GM18909 (cell line): ENCODE data around the gene TDRD12.
"Not testable (repeated sequence)": the region's sequence is repeated elsewhere in the genome, so short reads cannot be mapped to it uniquely, and the experiment has no call there.

Experiments used
- ATAC-seq: cut with Tn5 transposase; IDR thresholded peaks from one replicate; pipeline ENCODE4 v1.9.1; 2021; ENCODE audit warnings: mild to moderate bottlenecking; ENCODE audit not compliant: unreplicated experiment, poor library complexity

Gene TDRD12

GRCh38 chr19:32745594-32746251, 26.2 kb downstream of the TDRD12 start:
- ATAC-seq: not testable (repeated sequence)

- ATAC-seq: not testable (repeated sequence)
These were observed 27.1 kb downstream of the TDRD12 start for GRCh38 chr19:32746631-32747196.

GRCh38 chr19:32748497-32748896, 28.9 kb downstream of the TDRD12 start:
- ATAC-seq: no peak

- no peak for ATAC-seq
These were observed 29.4 kb downstream of the TDRD12 start for GRCh38 chr19:32748948-32749347.

- no peak for ATAC-seq
These were observed 29.8 kb downstream of the TDRD12 start for GRCh38 chr19:32749361-32749760.

GRCh38 chr19:32750441-32751055, 31.0 kb downstream of the TDRD12 start:
- no peak for ATAC-seq

- ATAC-seq: no peak
These were observed 31.5 kb downstream of the TDRD12 start for GRCh38 chr19:32751066-32751465.

- ATAC-seq: no peak
These were observed 37.6 kb downstream of the TDRD12 start for GRCh38 chr19:32757189-32757588.

GRCh38 chr19:32765365-32765764, 45.8 kb downstream of the TDRD12 start:
- ATAC-seq: not testable (repeated sequence)

- no peak for ATAC-seq
These were observed 48.5 kb downstream of the TDRD12 start for GRCh38 chr19:32767951-32768679.

- no peak for ATAC-seq
These were observed 52.0 kb downstream of the TDRD12 start for GRCh38 chr19:32771596-32771995.

- ATAC-seq: no peak
These were observed 53.6 kb downstream of the TDRD12 start for GRCh38 chr19:32773126-32773525.

GRCh38 chr19:32779082-32779481, 59.5 kb downstream of the TDRD12 start:
- ATAC-seq: no peak

- no peak for ATAC-seq
These were observed 61.7 kb downstream of the TDRD12 start for GRCh38 chr19:32781280-32781679.

GRCh38 chr19:32782089-32782488, 62.5 kb downstream of the TDRD12 start:
- not testable (repeated sequence) for ATAC-seq

- not testable (repeated sequence) for ATAC-seq
These were observed 67.7 kb downstream of the TDRD12 start for GRCh38 chr19:32787161-32787813.

GRCh38 chr19:32787895-32788294, 68.3 kb downstream of the TDRD12 start:
- not testable (repeated sequence) for ATAC-seq

GRCh38 chr19:32789429-32789828, 69.9 kb downstream of the TDRD12 start:
- no peak for ATAC-seq

- ATAC-seq: no peak
These were observed 78.6 kb downstream of the TDRD12 start for GRCh38 chr19:32798201-32798600.

- ATAC-seq: no peak
These were observed 80.6 kb downstream of the TDRD12 start for GRCh38 chr19:32800191-32800590.

GRCh38 chr19:32800754-32801153, 81.2 kb downstream of the TDRD12 start:
- no peak for ATAC-seq
